IMR-90 (cell line): ENCODE data around the gene TJP3. TPM values are rescaled to one million over a fixed set of nuclear protein-coding genes. Genes with fewer than 3 reads are reported as not detected.
"Not testable (repeated sequence)": the region's sequence is repeated elsewhere in the genome, so short reads cannot be mapped to it uniquely, and the experiment has no call there.

Experiments
- ATAC-seq: fragments of 200-7000 bp; cut with Tn5 transposase; 2 replicates; pipeline ENCODE4 v1.9.1; 2020; ENCODE audit warnings: low read depth, mild to moderate bottlenecking, moderate library complexity
- BruUV-seq: library from RNA; stranded (reverse); fragments of 400-500 nt; replicated peaks from 2 replicates; lab custom pipeline; 2021; lab: Mats Ljungman, UMichigan
- CTCF ChIA-PET: fragments of 300-600 bp; formaldehyde crosslinking; extraction: SDS; loops from one replicate; lab custom pipeline; 2021; ENCODE audit warnings: antibody characterized with exemption; lab: Yijun Ruan, JAX
- POLR2A ChIA-PET: fragments of 300-600 bp; sonication (Branson Sonifier 250); formaldehyde crosslinking; loops from one replicate; lab custom pipeline; 2022; ENCODE audit warnings: antibody characterized with exemption; ENCODE audit not compliant: unreplicated experiment; lab: Charles Lee
- DNase-seq: peaks from one replicate; pipeline ENCODE4 v3.0.0; 2013
- H2AFZ ChIP-seq: replicated peaks from 2 replicates; pipeline ENCODE3; 2013; ENCODE audit warnings: low read length, mild to moderate bottlenecking; ENCODE audit not compliant: poor library complexity
- H2AK5ac ChIP-seq: 2 replicates; pipeline ENCODE4 v1.6.1; 2013; ENCODE audit warnings: low read depth, low read length, inconsistent platforms
- H2AK9ac ChIP-seq: replicated peaks from 2 replicates; pipeline ENCODE3; 2013; ENCODE audit warnings: mild to moderate bottlenecking, low read depth, low read length, moderate library complexity; ENCODE audit not compliant: poor library complexity
- H2BK120ac ChIP-seq: 2 replicates; pipeline ENCODE4 v1.6.1; 2013; ENCODE audit warnings: low read depth, low read length, inconsistent platforms
- H2BK15ac ChIP-seq: 3 replicates; pipeline ENCODE4 v1.6.1; 2013; ENCODE audit warnings: low read depth, low read length, inconsistent platforms
- H2BK20ac ChIP-seq: 2 replicates; pipeline ENCODE4 v1.6.1; 2013; ENCODE audit warnings: low read depth, mild to moderate bottlenecking, inconsistent platforms, low read length, moderate library complexity
- H2BK5ac ChIP-seq: 2 replicates; pipeline ENCODE4 v1.6.1; 2013; ENCODE audit warnings: mild to moderate bottlenecking, low read depth, low read length, inconsistent platforms; ENCODE audit not compliant: poor library complexity, severe bottlenecking
- H3K14ac ChIP-seq: replicated peaks from 2 replicates; pipeline ENCODE4 v1.6.1; 2013; ENCODE audit warnings: low read depth, low read length, inconsistent platforms
- H3K18ac ChIP-seq: 2 replicates; pipeline ENCODE4 v1.6.1; 2013; ENCODE audit warnings: low read depth, low read length, control low read depth
- H3K23ac ChIP-seq: 2 replicates; pipeline ENCODE4 v1.6.1; 2013; ENCODE audit warnings: low read depth, low read length, inconsistent platforms
- H3K27ac ChIP-seq: 2 replicates; pipeline ENCODE4 v1.5.1; 2013; ENCODE audit warnings: mild to moderate bottlenecking, control low read depth, low read length; ENCODE audit not compliant: insufficient read depth
- H3K27me3 ChIP-seq: 2 replicates; pipeline ENCODE4 v1.6.1; 2013; ENCODE audit warnings: low read length; ENCODE audit not compliant: control insufficient read depth, insufficient read depth
- H3K36me3 ChIP-seq: 2 replicates; pipeline ENCODE4 v1.6.1; 2013; ENCODE audit warnings: low read length, mixed read lengths; ENCODE audit not compliant: control insufficient read depth, insufficient read depth
- H3K4ac ChIP-seq: 2 replicates; pipeline ENCODE4 v1.6.1; 2013; ENCODE audit warnings: low read depth, low read length, inconsistent platforms
- H3K4me1 ChIP-seq: 2 replicates; pipeline ENCODE4 v1.6.1; 2013; ENCODE audit warnings: low read length, mixed read lengths; ENCODE audit not compliant: control insufficient read depth, insufficient read depth
- H3K4me2 ChIP-seq: 2 replicates; pipeline ENCODE4 v1.6.1; 2013; ENCODE audit warnings: low read depth, mild to moderate bottlenecking, control low read depth, low read length, moderate library complexity
- H3K4me3 ChIP-seq: 2 replicates; pipeline ENCODE4 v1.5.1; 2013; ENCODE audit warnings: low read depth, mild to moderate bottlenecking, control low read depth, low read length, moderate library complexity; ENCODE audit not compliant: insufficient read depth
- H3K56ac ChIP-seq: 2 replicates; pipeline ENCODE4 v1.6.1; 2013; ENCODE audit warnings: low read length, inconsistent platforms; ENCODE audit not compliant: insufficient read depth; ENCODE audit errors: extremely low read depth
- H3K79me1 ChIP-seq, 2 experiments: 2 replicates each; pipeline ENCODE4 v1.6.1; 2013; ENCODE audit warnings: low read length in 2 of 2, inconsistent platforms in 1 of 2, low read depth in 1 of 2
- H3K9ac ChIP-seq: 2 replicates; pipeline ENCODE4 v1.6.1; 2013; ENCODE audit warnings: low read depth, low read length, control low read depth
- H3K9me1 ChIP-seq: 2 replicates; pipeline ENCODE4 v1.6.1; 2013; ENCODE audit warnings: low read length, inconsistent platforms; ENCODE audit not compliant: insufficient read depth
- H3K9me3 ChIP-seq: 2 replicates; pipeline ENCODE4 v1.6.1; 2013; ENCODE audit warnings: low read length; ENCODE audit not compliant: control insufficient read depth, insufficient read depth
- H4K20me1 ChIP-seq: 2 replicates; pipeline ENCODE4 v1.6.1; 2013; ENCODE audit warnings: low read length, inconsistent platforms; ENCODE audit not compliant: insufficient read depth
- H4K5ac ChIP-seq: 2 replicates; pipeline ENCODE4 v1.6.1; 2013; ENCODE audit warnings: mild to moderate bottlenecking, low read depth, low read length, control low read depth
- H4K8ac ChIP-seq, 2 experiments: 2 replicates each; pipeline ENCODE4 v1.6.1; 2013; ENCODE audit warnings: low read depth in 2 of 2, low read length in 2 of 2, control low read depth in 1 of 2, inconsistent platforms in 1 of 2
- H4K91ac ChIP-seq: 2 replicates; pipeline ENCODE4 v1.6.1; 2013; ENCODE audit warnings: low read depth, low read length, inconsistent platforms; ENCODE audit not compliant: insufficient read depth
- WGBS, 2 experiments: methylation state at CpG; one replicate each; pipeline versions ENCODE4 v1.1.5 to v1.1.7; 2013; ENCODE audit warnings: missing lambda C conversion rate in 2 of 2; ENCODE audit not compliant: insufficient read length in 1 of 2; ENCODE audit errors: extremely low coverage in 2 of 2; 5-methylcytosine and 5-hydroxymethylcytosine counted together
- dilution Hi-C: fragments of 300-500 bp; cut with HindIII; formaldehyde crosslinking; loops from one replicate; pipeline ENCODE4 v1.14.3; 2018; ENCODE audit warnings: low sequenced_read_pairs; ENCODE audit not compliant: unreplicated experiment
- in situ Hi-C: fragments of 300-500 bp; cut with MboI; formaldehyde crosslinking; loops from 3 replicates; pipeline ENCODE4 v1.14.3; 2019; ENCODE audit warnings: low sequenced_read_pairs, inconsistent platforms, mixed read lengths
- intact Hi-C: fragments of 100-400 bp; cut with micrococcal nuclease; formaldehyde crosslinking; loops from 2 replicates; pipeline ENCODE4 v1.10.0; 2022
- polyA plus RNA-seq, 3 experiments: library from polyadenylated mRNA; depleted of rRNA; stranded (reverse); fragments of >200 nt; gene quantifications; 2 replicates each; pipeline ENCODE4 v1.2.3, GENCODE V29; 2012; ENCODE audit warnings: low replicate concordance in 1 of 3
- total RNA-seq: library from RNA; depleted of rRNA; stranded (reverse); fragments of >200 nt; gene quantifications from 2 replicates; pipeline ENCODE4 v1.2.3, GENCODE V29; 2012

TJP3 gene
- total and polyA plus RNA-seq, 2 of the 4 experiments (the other 2 are of a cell fraction): not detected

DNA sequence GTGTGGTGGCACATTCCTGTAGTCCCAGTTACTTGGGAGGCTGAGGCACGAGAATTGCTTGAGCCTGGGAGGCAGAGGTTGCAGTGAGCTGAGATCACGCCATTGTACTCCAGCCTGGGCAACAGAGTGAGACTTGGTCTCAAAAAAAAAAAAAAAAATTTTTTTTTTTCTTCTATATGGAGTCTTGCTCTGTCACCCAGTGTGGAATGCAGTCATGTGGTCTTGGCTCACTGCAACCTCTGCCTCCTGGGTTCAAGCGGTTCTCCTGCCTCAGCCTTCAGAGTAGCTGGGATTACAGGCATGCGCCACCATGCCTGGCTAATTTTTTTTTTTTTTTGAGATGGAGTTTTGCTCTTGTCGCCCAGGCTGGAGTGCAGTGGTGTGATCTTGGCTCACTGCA lies 57.6 kb downstream of the TJP3 start:
- H3K9me1 ChIP-seq, H3K27me3 ChIP-seq, H3K56ac ChIP-seq, ATAC-seq, H2AFZ ChIP-seq, H3K4me3 ChIP-seq, H2AK9ac ChIP-seq, in situ Hi-C loops, H4K20me1 ChIP-seq, H2AK5ac ChIP-seq, dilution Hi-C loops, H4K91ac ChIP-seq, H3K18ac ChIP-seq, H3K14ac ChIP-seq, H2BK15ac ChIP-seq, H3K4me2 ChIP-seq, H3K9me3 ChIP-seq, H3K9ac ChIP-seq, H2BK5ac ChIP-seq, H4K5ac ChIP-seq, H3K4ac ChIP-seq, H4K8ac ChIP-seq, H3K23ac ChIP-seq, H3K4me1 ChIP-seq, BruUV-seq, H2BK120ac ChIP-seq, H2BK20ac ChIP-seq, CTCF ChIA-PET, POLR2A ChIA-PET, H3K27ac ChIP-seq, intact Hi-C loops: not testable (repeated sequence)
- H3K79me1 ChIP-seq: peaks cover 17 to 25% of the 10 kb centered on the region in 2 experiments
- H3K36me3 ChIP-seq: peaks cover 27% of the 10 kb centered on the region
- peak; percentile 19 for DNase-seq
- WGBS, 2 experiments: no CpG with 5 or more reads among the region's 5 CpGs
